ENCODE data around the gene FAM90A1. TPM values are rescaled to one million over a fixed set of nuclear protein-coding genes. Genes with fewer than 3 reads are reported as not detected.
"Not testable (repeated sequence)": the region's sequence is repeated elsewhere in the genome, so short reads cannot be mapped to it uniquely, and the experiment has no call there.

FAM90A1 gene
- total RNA-seq, 2 donors from 2014 or later = 0.65 TPM; not detected in 1

DNA sequence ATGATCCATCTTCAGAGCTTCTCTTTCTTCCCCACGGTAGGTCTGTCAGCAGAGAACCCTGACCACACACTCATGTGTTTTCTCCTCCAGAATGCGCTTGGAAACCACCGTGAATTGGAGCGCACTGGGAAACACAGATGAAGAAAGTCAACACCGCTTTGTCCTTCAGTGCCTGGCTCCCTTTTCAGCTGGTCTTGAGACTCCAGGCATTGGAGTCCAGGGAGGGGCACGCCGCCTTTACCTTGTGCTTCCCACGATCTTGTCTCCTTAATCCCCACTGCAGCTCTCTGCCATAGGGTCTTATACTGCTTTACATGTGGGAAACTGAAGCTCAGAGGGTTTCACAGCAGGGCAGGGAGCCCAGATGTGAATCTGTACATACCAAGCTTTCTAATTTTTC, 1.1 kb downstream of the FAM90A1 start:
- ATAC-seq (no peak), DNase-seq (no peak)
- no peaks in the 10 kb centered on the region for H3K36me3 Mint-ChIP-seq (ENCODE audit: low read depth)
- no peaks in the 10 kb centered on the region for H3K4me1 Mint-ChIP-seq
- H3K4me3 Mint-ChIP-seq = no peak overlapping the region
- H3K27ac Mint-ChIP-seq = no peak overlapping the region
- H3K27me3 Mint-ChIP-seq = no peaks in the 10 kb centered on the region
- no peaks in the 10 kb centered on the region for H3K9me3 ChIP-seq (ENCODE audit: control insufficient read depth, low read length, poor library complexity, severe bottlenecking)

DNA sequence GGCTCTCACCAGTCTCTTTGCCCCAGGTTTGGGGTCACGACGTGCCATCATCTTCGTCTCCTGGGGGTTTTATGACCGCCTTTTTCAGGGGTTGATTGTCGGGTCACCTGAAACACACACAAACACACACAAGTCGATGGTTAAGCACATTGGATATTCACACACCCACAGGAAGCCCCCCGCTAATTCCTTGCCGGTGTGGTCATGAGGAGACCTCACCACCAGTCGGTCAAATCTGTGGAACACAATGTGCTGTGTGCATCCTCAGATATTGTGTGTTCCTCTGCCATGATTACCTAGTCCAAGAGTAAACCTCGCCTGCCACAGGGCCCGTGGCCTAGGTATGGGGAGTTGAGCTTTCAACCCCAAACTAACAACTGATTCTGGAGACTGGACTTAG, 2.6 kb downstream of the FAM90A1 start:
- H3K27ac Mint-ChIP-seq; H3K27me3 Mint-ChIP-seq; H3K9me3 ChIP-seq (ENCODE audit: control insufficient read depth, low read length, poor library complexity, severe bottlenecking); ATAC-seq; H3K4me1 Mint-ChIP-seq; DNase-seq; H3K36me3 Mint-ChIP-seq (ENCODE audit: low read depth); H3K4me3 Mint-ChIP-seq: not testable (repeated sequence)

DNA sequence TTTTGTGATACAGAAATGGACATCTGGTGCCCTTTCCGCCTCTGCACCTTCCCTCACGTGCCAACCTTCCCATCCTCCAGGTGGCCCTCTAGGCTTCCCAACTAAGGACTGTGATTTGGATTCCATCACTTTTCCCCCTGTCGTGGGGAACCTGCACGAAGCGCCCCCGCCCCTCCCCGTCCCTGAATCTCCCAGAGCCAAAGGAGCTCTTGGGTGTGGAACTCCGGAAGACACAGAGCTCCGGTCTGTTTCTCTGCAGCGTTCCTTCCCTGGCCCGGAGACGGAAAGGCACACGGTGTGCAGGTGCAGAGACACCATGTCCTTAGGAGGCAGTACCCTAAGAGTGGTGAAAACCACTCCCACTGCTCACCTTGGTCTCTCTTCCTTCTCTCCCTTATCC, 3.8 kb downstream of the FAM90A1 start:
- not testable (repeated sequence) for H3K27me3 Mint-ChIP-seq; H3K4me1 Mint-ChIP-seq; H3K9me3 ChIP-seq (ENCODE audit: control insufficient read depth, low read length, poor library complexity, severe bottlenecking); ATAC-seq; H3K36me3 Mint-ChIP-seq (ENCODE audit: low read depth); DNase-seq; H3K27ac Mint-ChIP-seq; H3K4me3 Mint-ChIP-seq

DNA sequence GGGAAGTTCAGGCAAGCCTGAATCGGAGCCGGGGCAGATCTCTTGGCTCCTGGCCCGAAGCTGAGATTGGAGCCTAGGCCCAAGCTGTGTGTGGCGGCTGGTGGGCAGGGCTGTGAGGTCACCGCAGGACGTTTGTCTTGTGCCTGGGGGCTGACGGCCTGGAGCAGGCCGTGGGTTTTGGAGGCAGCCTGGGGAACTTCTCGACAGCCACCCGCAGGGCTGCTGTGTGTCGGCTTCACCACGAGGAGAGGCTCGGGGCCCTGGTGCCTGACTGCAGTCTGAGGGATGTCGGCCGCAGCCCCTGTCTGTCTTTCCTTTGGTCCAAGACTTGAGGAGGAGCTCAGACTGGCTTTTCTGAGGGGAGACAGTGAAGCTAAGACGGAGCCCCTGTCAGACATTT, 5.1 kb downstream of the FAM90A1 start:
- not testable (repeated sequence) for H3K36me3 Mint-ChIP-seq (ENCODE audit: low read depth); H3K4me3 Mint-ChIP-seq; DNase-seq; H3K27ac Mint-ChIP-seq; ATAC-seq; H3K4me1 Mint-ChIP-seq; H3K9me3 ChIP-seq (ENCODE audit: control insufficient read depth, low read length, poor library complexity, severe bottlenecking); H3K27me3 Mint-ChIP-seq

DNA sequence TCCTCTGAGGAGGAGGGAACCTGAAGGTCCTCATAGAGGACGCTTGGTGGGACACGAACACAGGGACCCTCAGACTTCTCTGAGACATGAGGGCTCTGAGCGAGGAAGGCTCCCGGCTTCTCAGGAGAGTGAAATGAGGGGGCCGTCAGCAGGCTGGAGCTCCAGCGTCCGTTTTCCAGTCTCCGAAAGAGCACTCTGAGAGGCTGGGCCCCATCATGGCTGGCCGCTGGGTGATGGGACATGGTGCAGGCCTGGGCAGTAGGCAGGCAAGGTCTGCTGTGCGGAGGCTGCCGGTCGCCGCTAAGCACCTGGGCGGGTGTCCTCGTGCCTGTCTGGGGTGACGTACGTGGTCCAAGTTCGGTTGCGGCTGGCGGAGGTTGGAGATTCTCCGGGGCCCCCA, 5.6 kb downstream of the FAM90A1 start:
- not testable (repeated sequence) for H3K4me3 Mint-ChIP-seq; H3K9me3 ChIP-seq (ENCODE audit: control insufficient read depth, low read length, poor library complexity, severe bottlenecking); ATAC-seq; H3K4me1 Mint-ChIP-seq; H3K27me3 Mint-ChIP-seq; H3K36me3 Mint-ChIP-seq (ENCODE audit: low read depth); DNase-seq; H3K27ac Mint-ChIP-seq

DNA sequence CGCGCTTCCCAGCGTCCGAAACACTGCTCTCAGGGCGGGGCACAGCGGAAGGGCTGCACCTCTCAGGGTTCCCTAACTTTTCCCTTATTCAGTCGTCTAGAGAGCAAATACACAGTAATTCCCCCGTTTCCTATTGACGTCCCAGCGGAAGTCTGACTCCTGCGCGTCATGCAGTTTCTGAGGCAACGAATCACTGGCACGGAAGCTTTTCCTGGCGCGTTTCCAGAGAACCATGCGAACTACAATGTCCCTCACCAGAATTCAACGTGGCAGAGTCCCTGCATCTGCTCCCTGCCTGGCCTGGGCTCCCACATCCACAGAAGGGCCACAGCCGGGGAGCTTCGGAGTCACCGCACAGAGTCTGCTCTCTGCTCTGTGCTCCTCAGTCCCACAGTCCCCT, 6.0 kb downstream of the FAM90A1 start:
- not testable (repeated sequence) for H3K36me3 Mint-ChIP-seq (ENCODE audit: low read depth); ATAC-seq; DNase-seq; H3K4me3 Mint-ChIP-seq; H3K27ac Mint-ChIP-seq; H3K27me3 Mint-ChIP-seq; H3K4me1 Mint-ChIP-seq; H3K9me3 ChIP-seq (ENCODE audit: control insufficient read depth, low read length, poor library complexity, severe bottlenecking)

DNA sequence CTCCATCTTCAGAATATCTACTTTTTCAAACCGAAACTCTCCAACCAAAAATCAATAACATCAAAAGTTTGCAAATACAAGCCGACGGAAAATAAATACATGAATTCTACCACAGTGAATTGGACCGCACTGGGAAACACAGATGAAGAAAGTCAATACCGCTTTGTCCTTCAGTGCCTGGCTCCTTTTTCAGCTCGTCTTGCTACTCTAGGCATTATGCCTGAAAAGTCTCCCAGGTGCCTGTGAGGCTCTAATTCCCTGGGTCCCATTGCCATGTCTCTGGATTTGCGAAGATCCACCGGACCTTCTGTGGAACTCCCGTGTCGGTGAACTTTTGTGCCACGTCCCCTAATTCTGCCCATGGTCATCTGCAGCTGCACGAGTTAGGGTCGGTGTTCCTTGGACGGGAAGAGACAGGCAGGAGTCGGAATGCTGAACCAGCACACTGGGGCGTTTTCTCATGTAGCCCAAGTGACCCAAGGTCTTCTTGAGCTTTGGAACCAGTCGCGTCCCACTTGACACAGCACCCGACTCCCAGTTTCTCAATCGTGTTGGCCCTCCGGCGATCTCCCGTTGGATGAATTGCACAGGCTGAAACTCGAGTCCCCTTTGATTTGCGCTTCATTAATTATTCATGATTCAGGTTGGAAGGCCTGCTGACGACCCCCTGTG, 8.6 kb downstream of the FAM90A1 start:
- H3K27me3 Mint-ChIP-seq; H3K4me1 Mint-ChIP-seq; H3K9me3 ChIP-seq (ENCODE audit: control insufficient read depth, low read length, poor library complexity, severe bottlenecking); H3K27ac Mint-ChIP-seq; ATAC-seq; H3K4me3 Mint-ChIP-seq; DNase-seq; H3K36me3 Mint-ChIP-seq (ENCODE audit: low read depth): not testable (repeated sequence)

DNA sequence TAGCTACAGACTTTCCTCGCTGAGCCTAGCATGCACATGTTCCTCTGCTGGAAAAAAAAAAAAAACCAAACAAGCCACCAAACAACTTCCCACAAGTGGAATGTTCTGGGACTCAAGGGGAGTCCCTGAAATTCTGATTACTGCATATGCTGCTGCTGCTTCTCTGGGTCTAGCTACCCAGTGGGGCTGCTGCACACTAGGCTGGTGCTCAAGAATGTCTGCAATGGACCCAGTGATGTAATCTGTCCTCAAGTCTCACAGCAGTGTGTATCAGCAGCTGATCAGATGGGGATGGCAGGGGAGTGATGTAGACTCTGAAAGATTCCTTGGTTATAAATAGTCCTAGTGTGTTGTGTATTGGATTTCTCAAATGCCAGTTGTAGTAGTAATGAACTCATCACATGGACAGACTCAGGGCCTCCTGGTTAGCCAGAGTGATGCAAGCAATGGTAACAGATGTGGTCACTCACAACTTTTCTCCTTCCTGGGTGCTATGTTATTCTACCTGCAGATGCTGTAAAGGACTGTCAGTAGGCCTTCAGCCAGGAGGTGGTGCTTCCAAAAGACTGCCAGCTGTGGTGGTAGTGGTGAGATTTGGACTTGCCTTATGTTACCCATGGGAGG, 29.6 kb downstream of the FAM90A1 start:
- H3K4me1 Mint-ChIP-seq; ATAC-seq; H3K4me3 Mint-ChIP-seq; DNase-seq; H3K36me3 Mint-ChIP-seq (ENCODE audit: low read depth); H3K9me3 ChIP-seq (ENCODE audit: control insufficient read depth, low read length, poor library complexity, severe bottlenecking); H3K27me3 Mint-ChIP-seq; H3K27ac Mint-ChIP-seq: not testable (repeated sequence)

DNA sequence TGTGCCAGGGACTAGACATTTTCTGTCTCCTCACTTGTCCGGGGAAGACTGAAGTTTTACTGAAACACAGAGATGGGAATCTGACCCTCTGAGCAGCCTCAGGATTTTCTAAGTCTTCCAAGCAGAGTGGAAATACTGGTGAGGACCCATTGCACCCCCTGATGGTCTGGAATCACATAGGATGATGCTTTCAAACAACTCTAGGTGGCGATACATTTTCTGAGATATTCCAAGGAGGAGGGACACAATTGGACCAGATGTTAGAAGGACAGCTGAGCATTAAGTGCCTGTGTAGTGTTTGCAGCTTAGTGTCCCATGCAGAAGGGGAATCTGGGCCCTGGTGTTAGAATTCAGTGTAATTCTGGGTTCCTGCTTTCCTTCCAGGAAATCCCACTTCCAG, 39.3 kb downstream of the FAM90A1 start:
- H3K27ac Mint-ChIP-seq; ATAC-seq; H3K36me3 Mint-ChIP-seq (ENCODE audit: low read depth); H3K27me3 Mint-ChIP-seq; H3K9me3 ChIP-seq (ENCODE audit: control insufficient read depth, low read length, poor library complexity, severe bottlenecking); H3K4me1 Mint-ChIP-seq; H3K4me3 Mint-ChIP-seq; DNase-seq: not testable (repeated sequence)

DNA sequence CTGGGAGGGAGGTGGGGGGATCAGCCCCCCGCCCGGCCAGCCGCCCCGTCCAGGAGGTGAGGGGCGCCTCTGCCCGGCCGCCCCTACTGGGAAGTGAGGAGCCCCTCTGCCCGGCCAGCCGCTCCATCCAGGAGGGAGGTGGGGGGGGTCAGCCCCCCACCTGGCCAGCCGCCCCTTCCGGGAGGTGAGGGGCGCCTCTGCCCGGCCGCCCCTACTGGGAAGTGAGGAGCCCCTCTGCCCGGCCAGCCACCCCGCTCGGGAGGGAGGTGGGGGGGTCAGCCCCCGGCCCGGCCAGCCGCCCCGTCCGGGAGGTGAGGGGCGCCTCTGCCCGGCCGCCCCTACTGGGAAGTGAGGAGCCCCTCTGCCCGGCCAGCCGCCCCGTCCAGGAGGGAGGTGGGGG, 43.2 kb downstream of the FAM90A1 start:
- H3K27me3 Mint-ChIP-seq; H3K4me1 Mint-ChIP-seq; H3K36me3 Mint-ChIP-seq (ENCODE audit: low read depth); DNase-seq; H3K9me3 ChIP-seq (ENCODE audit: control insufficient read depth, low read length, poor library complexity, severe bottlenecking); H3K27ac Mint-ChIP-seq; ATAC-seq; H3K4me3 Mint-ChIP-seq: not testable (repeated sequence)

DNA sequence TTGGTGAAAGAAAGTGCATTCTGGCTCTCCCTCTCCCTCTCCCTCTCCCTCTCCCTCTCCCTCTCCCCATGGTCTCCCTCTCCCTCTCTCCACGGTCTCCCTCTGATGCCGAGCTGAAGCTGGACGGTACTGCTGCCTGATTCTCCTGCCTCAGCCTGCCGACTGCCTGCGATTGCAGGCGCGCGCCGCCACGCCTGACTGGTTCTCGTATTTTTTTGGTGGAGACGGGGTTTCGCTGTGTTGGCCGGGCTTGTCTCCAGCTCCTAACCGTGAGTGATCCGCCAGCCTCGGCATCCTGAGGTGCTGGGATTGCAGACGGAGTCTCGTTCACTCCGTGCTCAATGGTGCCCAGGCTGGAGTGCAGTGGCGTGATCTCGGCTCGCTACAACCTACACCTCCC, 44.1 kb downstream of the FAM90A1 start:
- ATAC-seq; H3K36me3 Mint-ChIP-seq (ENCODE audit: low read depth); DNase-seq; H3K27ac Mint-ChIP-seq; H3K9me3 ChIP-seq (ENCODE audit: control insufficient read depth, low read length, poor library complexity, severe bottlenecking); H3K4me1 Mint-ChIP-seq; H3K27me3 Mint-ChIP-seq; H3K4me3 Mint-ChIP-seq: not testable (repeated sequence)

DNA sequence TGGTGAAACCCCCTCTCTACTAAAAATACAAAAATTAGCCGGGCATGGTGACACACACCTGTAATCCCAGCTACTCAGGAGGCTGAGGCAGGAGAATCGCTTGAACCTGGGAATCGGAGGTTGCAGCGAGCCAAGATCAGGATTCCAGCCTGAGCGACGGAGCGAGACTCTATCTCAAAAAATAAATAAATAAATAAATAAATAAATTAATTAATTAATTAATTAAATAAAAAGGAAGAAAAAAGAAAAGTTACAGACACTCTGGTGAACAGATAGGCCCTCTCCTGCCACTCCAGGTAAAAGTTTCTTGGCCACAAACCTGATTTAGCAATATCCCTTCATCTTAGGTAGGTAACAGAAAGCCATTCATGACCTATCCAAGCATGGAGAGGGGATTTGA, 44.5 kb downstream of the FAM90A1 start:
- not testable (repeated sequence) for ATAC-seq; DNase-seq; H3K4me3 Mint-ChIP-seq; H3K9me3 ChIP-seq (ENCODE audit: control insufficient read depth, low read length, poor library complexity, severe bottlenecking); H3K27me3 Mint-ChIP-seq; H3K36me3 Mint-ChIP-seq (ENCODE audit: low read depth); H3K4me1 Mint-ChIP-seq; H3K27ac Mint-ChIP-seq

DNA sequence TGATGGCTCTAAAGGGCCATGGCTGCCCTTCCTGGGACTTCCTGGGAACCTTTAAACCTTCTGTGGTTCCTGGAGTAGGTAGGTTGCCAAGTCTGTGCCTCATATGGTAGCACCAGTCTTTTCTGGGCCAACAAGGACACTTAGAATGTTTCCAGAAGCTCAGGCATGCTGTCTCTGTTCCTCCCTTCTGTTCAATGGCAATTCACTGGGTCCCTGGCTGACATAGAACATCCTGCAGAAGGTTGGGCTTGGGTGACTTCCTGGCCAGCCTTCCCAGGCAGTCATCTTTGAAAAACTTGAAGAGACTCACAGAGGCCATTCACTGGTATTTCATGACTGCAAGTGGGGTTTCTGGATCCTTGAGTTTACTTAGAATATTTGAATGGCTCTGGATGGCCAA, 46.1 kb downstream of the FAM90A1 start:
- not testable (repeated sequence) for DNase-seq; H3K36me3 Mint-ChIP-seq (ENCODE audit: low read depth); H3K4me1 Mint-ChIP-seq; H3K27me3 Mint-ChIP-seq; H3K9me3 ChIP-seq (ENCODE audit: control insufficient read depth, low read length, poor library complexity, severe bottlenecking); ATAC-seq
- peak overlapping the region; percentile 51 for H3K27ac Mint-ChIP-seq
- peak overlapping the region; percentile 77 for H3K4me3 Mint-ChIP-seq

DNA sequence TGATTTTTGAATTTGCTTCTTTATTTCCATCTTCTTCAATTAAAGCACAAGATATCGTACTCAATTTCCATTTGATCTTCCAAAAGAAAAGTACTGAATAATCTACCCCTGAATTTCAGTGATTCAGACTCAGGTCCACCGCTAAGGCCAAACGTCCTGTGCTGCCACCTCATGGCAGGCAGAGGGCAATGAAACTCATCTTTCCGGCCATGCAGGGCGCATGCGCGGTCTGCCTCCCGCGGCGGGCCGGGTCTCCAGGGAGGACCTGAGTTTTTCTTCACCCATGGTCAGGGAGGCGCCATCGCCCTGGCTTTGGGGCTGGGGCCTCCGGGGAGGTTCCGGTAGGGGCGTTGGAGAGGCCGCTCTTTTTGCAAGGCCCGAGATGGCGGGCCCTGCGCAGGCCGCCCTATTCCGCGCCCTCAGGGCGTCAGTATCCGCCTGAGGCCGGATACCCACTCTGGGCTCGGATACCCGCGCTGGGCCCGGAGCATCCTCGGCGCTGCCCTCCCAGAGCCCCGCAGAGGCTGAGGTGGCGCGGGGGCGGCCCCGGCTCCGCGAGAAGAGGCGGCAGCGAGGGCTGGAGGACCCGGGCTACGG, 47.3 kb downstream of the FAM90A1 start:
- peak overlapping the region; percentile 86 for H3K4me3 Mint-ChIP-seq
- not testable (repeated sequence) for H3K9me3 ChIP-seq (ENCODE audit: control insufficient read depth, low read length, poor library complexity, severe bottlenecking); H3K36me3 Mint-ChIP-seq (ENCODE audit: low read depth); H3K4me1 Mint-ChIP-seq; H3K27me3 Mint-ChIP-seq
- ATAC-seq = peak; percentile 87
- H3K27ac Mint-ChIP-seq = peak overlapping the region; percentile 51
- peak; percentile 50 to 62 (median 52) for DNase-seq
